Epithelial cell of esophagus (primary cell): ENCODE measurements around the gene EDC4.

Experiments used
- DNase-seq: peaks from one replicate; pipeline ENCODE4 v3.0.0; 2010; ENCODE audit warnings: low read depth
- H3K4me3 ChIP-seq: 2 replicates; pipeline ENCODE4 v1.5.1; 2011; ENCODE audit warnings: mild to moderate bottlenecking, low read length, control low read depth
- CTCF ChIP-seq: IDR thresholded peaks from 2 replicates; pipeline ENCODE4 v1.5.1; 2011; ENCODE audit warnings: low read depth, mild to moderate bottlenecking, low read length, control low read depth, inconsistent platforms; ENCODE audit not compliant: insufficient read depth; ENCODE audit errors: missing control alignments

EDC4 gene

GRCh38 chr16:67917140-67917851 lies 44.4 kb downstream of the EDC4 start:
- TF ChIP-seq CTCF = no peak
- DNase-seq = no peak

GRCh38 chr16:67917852-67918236 lies 45.0 kb downstream of the EDC4 start:
- TF ChIP-seq CTCF = no peak
- peak; percentile 95 for DNase-seq
- no peak overlapping the region for H3K4me3 ChIP-seq

More at GRCh38 chr16:67917140-67917851, 44.4 kb downstream of the EDC4 start:
- H3K4me3 ChIP-seq = no peak overlapping the region

GRCh38 chr16:67919622-67920221 lies 46.9 kb downstream of the EDC4 start:
- H3K4me3 ChIP-seq = no peak overlapping the region
- DNase-seq = no peak
- TF ChIP-seq CTCF = no peak

- no peak for TF ChIP-seq CTCF
- no peak for DNase-seq
- H3K4me3 ChIP-seq = no peak overlapping the region
Observed at GRCh38 chr16:67922221-67922620, 49.4 kb downstream of the EDC4 start.

- TF ChIP-seq CTCF = no peak
- H3K4me3 ChIP-seq = no peak overlapping the region
- no peak for DNase-seq
Observed at GRCh38 chr16:67922740-67923139, 49.9 kb downstream of the EDC4 start.

GRCh38 chr16:67923414-67924116 lies 50.7 kb downstream of the EDC4 start:
- no peak overlapping the region for H3K4me3 ChIP-seq
- DNase-seq = no peak
- no peak for TF ChIP-seq CTCF
